Measurements from ENCODE around the gene JAK2. TPM values are rescaled to one million over a fixed set of nuclear protein-coding genes. Genes with fewer than 3 reads are reported as not detected.

The JAK2 gene
- total RNA-seq, 4 donors from 2014 or later, result 4.6 to 16.5 (median 9.0) TPM

- no peak for DNase-seq
- ATAC-seq, result no peak
Observed at GRCh38 chr9:4967523-4967922, 17.5 kb upstream of the JAK2 start.

GRCh38 chr9:4969130-4969529 is 15.9 kb upstream of the JAK2 start:
- in situ Hi-C loops (cut with MboI; ENCODE audit: low sequenced_read_pairs in 4 of 4), result no loop called here
- intact Hi-C loops (cut with DNase I; ENCODE audit: low total_unique reads), result no loop called here
- Histone ChIP-seq H3K27ac (no peak overlapping the region), H3K4me1 (peaks cover 3 to 29% of the 10 kb centered on the region in 2 donors), H3K9me3 (no peaks in the 10 kb centered on the region), H3K4me3 (no peak overlapping the region), H3K36me3 (no peaks in the 10 kb centered on the region), H3K27me3 (no peaks in the 10 kb centered on the region)
- TF ChIP-seq CTCF (IDR thresholded peaks at IDR 0.05 in 4 of 5, conservative IDR thresholded peaks at IDR 0.05 in 1 of 5) (no peak), POLR2A (IDR thresholded peaks at IDR 0.05) (no peak)
- DNase-seq (no peak), ATAC-seq (no peak)

More at GRCh38 chr9:4967523-4967922, 17.5 kb upstream of the JAK2 start:
- intact Hi-C loops (cut with DNase I; ENCODE audit: low total_unique reads), result no loop called here
- Histone ChIP-seq H3K36me3 (no peaks in the 10 kb centered on the region), H3K27ac (no peak overlapping the region), H3K9me3 (no peaks in the 10 kb centered on the region), H3K27me3 (no peaks in the 10 kb centered on the region), H3K4me1 (peaks cover 3 to 32% of the 10 kb centered on the region in 2 donors), H3K4me3 (no peak overlapping the region)
- in situ Hi-C loops (cut with MboI; ENCODE audit: low sequenced_read_pairs in 4 of 4), result no loop called here
- TF ChIP-seq POLR2A (IDR thresholded peaks at IDR 0.05) (no peak), CTCF (IDR thresholded peaks at IDR 0.05 in 4 of 5, conservative IDR thresholded peaks at IDR 0.05 in 1 of 5) (no peak)

- Histone ChIP-seq H3K9me3 (no peaks in the 10 kb centered on the region), H3K4me1 (peaks cover 3 to 15% of the 10 kb centered on the region in 2 donors), H3K4me3 (no peak overlapping the region), H3K27me3 (no peaks in the 10 kb centered on the region), H3K36me3 (no peaks in the 10 kb centered on the region), H3K27ac (no peak overlapping the region)
- in situ Hi-C loops (cut with MboI; ENCODE audit: low sequenced_read_pairs in 4 of 4) (no loop called here), intact Hi-C loops (cut with DNase I; ENCODE audit: low total_unique reads) (no loop called here)
- TF ChIP-seq CTCF (IDR thresholded peaks at IDR 0.05 in 4 of 5, conservative IDR thresholded peaks at IDR 0.05 in 1 of 5) (no peak), POLR2A (IDR thresholded peaks at IDR 0.05) (no peak)
- no peak for DNase-seq
- no peak for ATAC-seq
Observed at GRCh38 chr9:4970970-4971641, 14.0 kb upstream of the JAK2 start.

GRCh38 chr9:4973246-4973645 is 11.8 kb upstream of the JAK2 start:
- Histone ChIP-seq H3K36me3 (no peaks in the 10 kb centered on the region), H3K27me3 (no peaks in the 10 kb centered on the region), H3K4me3 (no peak overlapping the region), H3K9me3 (no peaks in the 10 kb centered on the region), H3K4me1 (peaks cover 3 to 7% of the 10 kb centered on the region in 2 donors), H3K27ac (no peak overlapping the region)
- intact Hi-C loops (cut with DNase I; ENCODE audit: low total_unique reads), result no loop called here
- in situ Hi-C loops (cut with MboI; ENCODE audit: low sequenced_read_pairs in 4 of 4), result no loop called here
- ATAC-seq, result no peak
- TF ChIP-seq CTCF (IDR thresholded peaks at IDR 0.05 in 4 of 5, conservative IDR thresholded peaks at IDR 0.05 in 1 of 5) (no peak), POLR2A (IDR thresholded peaks at IDR 0.05) (no peak)
- no peak for DNase-seq

- no peak overlapping the region for H3K27ac ChIP-seq
Observed at GRCh38 chr9:4973902-4974301, 11.2 kb upstream of the JAK2 start.

More at GRCh38 chr9:4973902-4974301, 11.2 kb upstream of the JAK2 start:
- in situ Hi-C loops (cut with MboI; ENCODE audit: low sequenced_read_pairs in 4 of 4) (no loop called here), intact Hi-C loops (cut with DNase I; ENCODE audit: low total_unique reads) (no loop called here)
- H3K36me3 ChIP-seq, result no peaks in the 10 kb centered on the region
- peaks cover 0 to 7% of the 10 kb centered on the region in 2 donors for H3K4me1 ChIP-seq
- no peaks in the 10 kb centered on the region for H3K27me3 ChIP-seq
- no peaks in the 10 kb centered on the region for H3K9me3 ChIP-seq
- no peak overlapping the region for H3K4me3 ChIP-seq
- ATAC-seq (no peak), DNase-seq (no peak)
- TF ChIP-seq POLR2A (IDR thresholded peaks at IDR 0.05) (no peak), CTCF (IDR thresholded peaks at IDR 0.05 in 4 of 5, conservative IDR thresholded peaks at IDR 0.05 in 1 of 5) (no peak)
